ENCODE measurements around the gene P4HB.

The P4HB gene

DNA sequence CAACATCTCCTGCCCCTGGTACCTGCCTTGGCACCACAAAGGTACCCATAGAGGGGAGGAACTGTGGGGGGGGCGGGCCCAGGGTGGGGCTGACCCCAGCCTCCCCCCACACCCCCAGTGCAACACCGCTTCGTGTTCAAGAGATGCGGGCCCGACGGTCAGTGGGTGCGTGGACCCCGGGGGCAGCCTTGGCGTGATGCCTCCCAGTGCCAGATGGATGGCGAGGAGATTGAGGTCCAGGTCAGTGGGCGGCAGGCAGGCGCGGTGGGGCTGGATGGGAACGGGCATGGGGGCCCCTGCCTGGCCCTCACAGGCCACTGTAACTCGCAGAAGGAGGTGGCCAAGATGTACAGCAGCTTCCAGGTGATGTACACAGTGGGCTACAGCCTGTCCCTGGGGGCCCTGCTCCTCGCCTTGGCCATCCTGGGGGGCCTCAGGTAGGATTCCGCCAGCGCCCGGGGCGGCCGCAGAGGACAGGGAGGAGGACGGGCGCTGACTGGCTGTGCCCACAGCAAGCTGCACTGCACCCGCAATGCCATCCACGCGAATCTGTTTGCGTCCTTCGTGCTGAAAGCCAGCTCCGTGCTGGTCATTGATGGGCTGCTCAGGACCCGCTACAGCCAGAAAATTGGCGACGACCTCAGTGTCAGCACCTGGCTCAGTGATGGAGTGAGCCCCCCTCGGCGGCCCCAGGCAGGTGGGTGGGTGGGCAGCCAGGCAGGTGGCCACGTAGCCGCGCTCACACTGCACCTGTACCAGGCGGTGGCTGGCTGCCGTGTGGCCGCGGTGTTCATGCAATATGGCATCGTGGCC, 49.2 kb downstream of the P4HB start:
- no peak for DNase-seq (ENCODE audit: low read depth)

DNA sequence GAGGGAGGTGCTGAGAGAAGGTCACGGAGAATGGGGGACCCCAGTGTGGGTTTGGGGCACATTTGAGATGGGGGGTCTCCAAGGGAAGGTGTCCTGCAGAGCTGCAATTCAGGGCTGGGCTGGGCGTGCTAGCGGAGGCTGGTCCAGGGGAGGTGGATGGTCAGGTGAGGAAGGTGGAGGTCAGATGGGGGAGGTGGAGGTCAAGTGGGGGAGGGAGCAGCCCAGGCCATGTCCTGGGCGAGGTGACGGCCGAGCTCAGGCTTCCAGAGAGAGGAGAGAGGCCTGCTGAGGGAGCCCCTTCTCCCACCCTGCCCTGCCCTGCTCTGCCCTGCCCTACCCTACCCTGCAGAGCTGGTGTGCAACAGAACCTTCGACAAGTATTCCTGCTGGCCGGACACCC, 49.9 kb downstream of the P4HB start:
- DNase-seq (ENCODE audit: low read depth), result no peak

DNA sequence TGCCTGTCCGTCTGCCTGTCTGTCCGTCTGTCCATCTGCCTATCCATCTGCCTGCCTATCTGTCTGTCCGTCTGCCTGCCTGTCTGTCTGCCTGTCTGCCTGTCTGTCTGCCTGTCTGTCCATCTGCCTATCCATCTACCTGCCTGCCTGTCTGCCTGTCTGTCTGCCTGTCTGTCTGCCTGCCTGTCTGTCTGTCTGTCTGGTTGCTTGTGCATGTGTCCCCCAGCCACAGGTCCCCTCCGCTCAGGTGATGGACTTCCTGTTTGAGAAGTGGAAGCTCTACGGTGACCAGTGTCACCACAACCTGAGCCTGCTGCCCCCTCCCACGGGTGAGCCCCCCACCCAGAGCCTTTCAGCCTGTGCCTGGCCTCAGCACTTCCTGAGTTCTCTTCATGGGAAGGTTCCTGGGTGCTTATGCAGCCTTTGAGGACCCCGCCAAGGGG, 50.8 kb downstream of the P4HB start:
- no peak for DNase-seq (ENCODE audit: low read depth)

DNA sequence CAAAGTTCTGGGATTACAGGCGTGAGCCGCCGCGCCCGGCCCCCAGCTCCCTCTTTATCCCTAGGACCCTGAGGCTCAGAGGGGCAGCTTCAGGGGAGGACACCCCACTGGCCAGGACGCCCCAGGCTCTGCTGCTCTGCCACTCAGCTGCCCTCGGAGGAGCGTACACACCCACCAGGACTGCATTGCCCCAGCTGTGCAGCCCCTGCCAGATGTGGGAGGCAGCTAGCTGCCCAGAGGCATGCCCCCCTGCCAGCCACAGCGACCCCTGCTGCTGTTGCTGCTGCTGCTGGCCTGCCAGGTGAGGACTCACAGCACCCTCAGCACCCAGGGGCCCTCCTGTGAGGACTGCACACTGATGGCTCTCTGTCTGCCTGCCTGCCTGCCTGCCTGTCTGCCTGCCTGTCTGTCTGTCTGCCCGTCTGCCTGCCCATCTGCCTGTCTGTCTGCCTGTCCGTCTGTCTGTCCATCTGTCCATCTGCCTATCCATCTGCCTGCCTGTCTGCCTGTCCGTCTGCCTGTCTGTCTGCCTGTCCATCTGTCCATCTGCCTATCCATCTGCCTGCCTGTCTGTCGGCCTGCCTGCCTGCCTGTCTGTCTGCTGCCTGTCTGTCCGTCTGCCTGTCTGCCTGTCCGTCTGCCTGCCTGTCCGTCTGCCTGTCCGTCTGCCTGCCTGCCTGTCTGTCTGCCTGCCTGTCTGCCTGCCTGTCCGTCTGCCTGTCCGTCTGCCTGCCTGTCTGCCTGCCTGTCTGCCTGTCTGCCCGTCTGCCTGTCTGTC, 51.4 kb downstream of the P4HB start:
- DNase-seq (ENCODE audit: low read depth), result no peak

DNA sequence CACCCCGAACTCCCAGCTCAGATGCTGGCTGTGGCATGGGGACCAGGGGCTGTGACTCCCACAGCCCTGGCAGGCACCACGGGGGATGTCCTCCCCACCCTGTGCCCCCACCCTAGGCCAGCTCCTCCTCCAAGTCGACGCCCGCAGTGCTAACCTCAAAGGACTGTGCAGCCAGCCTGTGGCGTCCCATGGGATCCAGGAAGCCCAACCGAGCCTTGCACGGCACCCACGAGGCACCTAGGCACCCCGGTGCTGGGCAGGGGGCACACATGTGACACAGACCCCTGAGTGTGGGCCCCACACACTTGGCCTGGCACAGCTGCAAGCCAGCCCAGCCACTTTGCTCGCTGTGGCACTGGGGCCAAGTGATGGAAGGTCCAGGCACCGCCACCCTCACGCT, 52.5 kb downstream of the P4HB start:
- DNase-seq (ENCODE audit: low read depth), result no peak

DNA sequence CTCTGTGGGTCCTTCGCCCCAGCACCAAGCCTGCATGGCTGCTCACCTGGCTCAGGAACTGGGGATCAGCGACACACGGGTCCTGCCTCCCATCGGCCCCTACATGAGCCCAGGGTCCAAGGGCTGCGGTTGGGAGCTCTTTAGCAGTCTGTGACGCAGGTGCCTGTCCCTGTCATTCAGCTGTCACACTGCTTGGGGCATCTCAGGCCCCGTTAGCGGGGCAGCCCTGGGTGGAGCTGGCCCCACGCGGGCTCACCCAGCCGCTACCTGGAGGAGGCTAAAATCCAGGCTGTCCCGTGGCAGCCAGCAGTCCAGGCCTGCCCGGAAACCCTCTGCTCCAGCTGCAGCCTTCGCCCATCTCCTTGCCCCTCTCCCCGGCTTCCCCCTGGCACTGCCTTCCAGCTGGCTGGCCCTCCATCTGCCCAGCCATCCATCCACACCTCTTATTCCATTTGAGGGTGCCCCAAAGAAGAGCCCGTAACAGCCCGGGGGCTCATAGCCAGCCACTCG, 53.1 kb downstream of the P4HB start:
- DNase-seq (ENCODE audit: low read depth), result no peak

- DNase-seq (ENCODE audit: low read depth), result no peak
Measured at GRCh38 chr17:81806461-81807209, 53.7 kb downstream of the P4HB start.

GRCh38 chr17:81805707-81806460, 54.5 kb downstream of the P4HB start:
- no peak for DNase-seq (ENCODE audit: low read depth)

DNA sequence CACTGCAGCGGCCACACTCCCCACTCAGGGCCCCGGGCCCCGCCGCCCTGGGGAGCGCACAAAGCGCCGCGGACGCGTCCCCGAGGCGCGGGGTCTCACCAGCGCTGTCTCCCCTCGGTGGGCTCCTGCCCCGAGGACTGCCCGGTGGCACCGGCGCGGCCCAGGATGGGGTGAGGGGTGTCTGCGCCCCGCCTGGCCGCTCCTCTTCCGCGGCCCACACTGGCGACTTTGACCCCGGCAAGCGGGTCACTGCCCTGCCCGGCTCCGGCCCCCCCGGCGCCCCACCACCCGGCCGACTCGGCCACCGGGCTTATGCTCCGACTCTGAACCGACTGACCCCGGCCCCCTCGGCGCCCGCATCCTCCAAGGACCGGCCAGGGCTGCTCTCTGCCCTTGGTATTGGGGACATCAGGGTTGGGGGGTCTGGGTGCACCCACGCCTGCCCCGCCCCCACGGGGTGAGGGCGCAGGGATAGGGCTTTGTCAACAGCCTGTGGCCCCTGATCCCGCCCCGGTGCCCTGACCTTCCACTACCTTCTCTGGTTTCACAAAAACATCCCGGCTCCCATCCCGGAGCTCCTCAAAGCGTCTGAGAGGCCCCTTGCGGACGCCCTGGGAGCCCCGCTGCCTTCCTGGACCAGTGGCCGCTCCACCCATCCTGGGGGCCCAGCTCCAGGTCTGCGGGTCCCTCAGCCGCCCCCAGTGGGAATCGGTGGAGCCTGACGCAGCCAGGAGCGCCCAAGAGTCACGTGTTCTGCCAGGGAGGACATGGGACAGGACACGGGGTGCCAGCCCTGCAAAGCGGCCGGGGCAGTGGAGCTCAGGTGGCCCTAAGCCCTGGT, 55.6 kb downstream of the P4HB start:
- no peak for DNase-seq (ENCODE audit: low read depth)

DNA sequence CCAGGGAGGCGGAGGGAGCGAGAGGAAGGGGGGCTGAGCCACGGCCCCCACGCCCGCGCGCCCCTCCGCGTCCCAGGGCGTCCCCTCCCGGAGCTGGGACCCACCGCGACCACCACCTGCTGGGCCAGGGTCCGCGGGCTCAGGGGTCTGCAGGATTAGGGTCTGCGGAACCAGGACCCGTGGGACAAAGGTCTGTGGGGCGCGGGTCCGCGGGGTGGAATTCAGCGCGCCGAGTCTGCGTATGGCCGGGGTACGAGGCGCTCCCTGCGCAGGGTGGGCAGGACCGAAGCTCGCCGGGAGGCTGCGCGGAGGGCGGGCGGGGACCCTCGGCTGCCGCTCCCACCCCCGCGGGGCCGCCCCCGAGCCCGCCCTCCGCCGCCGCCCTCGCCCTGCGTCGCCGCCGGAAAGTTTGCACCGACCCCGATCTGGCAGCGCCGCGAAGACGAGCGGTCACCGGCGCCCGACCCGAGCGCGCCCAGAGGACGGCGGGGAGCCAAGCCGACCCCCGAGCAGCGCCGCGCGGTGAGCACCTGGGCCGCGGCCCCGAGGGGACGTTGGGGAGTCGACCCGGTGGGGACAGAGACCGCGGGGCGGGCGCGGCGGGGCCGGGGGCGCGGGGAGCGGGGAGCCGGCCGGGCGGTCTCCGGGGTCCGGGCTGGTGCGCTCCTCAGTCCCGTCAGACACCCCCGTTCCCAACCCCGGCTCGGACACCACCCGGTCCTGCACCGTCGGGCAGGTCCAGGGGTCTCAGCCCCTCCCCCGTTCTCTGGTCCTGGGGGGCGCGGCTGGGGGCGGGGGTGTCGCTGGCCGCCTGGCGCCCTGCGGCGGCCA, 56.4 kb downstream of the P4HB start, which contains the start of gene GCGR:
GCGR (plus strand) TSS at position 423 of the 831 bp plus-strand sequence. CDS start 4,869 bp downstream, outside the sequence.
- no peak for DNase-seq (ENCODE audit: low read depth)

DNA sequence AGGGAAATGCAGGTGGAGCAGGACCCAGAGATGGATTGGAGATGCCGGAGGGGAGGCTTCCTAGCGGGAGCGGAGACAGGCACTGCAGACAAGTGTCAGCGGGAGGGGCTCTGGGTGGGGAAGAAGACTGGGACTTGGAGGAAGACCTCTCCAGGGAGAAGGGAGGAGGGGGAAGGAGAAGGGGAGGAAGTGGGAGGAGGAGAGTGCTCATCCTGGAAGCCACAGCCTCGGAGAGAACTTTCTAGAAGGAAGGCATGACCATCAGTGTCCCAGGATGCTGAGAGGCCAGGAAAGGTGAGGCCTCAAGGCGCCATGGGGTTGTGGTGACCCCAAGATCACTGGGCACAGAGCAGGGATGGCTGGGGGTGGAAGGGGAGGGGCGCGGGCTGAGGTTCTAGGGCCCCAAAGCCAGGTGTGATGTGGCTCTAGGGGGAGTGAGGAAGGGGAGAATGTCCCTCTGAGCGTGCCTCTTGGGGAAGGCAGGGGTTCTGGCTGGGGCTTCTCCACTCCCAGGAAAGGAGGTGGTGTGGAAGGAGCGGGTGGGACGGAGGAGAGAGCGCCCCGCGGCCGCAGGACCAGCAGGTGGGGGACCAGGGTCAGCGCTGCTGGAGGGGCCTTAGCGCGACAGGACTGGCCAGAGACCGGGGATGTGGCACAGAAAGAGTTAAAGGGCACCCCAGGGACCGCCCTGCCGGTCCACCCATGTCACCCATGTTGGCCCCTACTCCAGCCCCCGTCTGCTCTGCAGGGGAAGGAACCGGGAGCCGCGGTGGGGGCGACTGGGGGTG, 57.3 kb downstream of the P4HB start:
- DNase-seq (ENCODE audit: low read depth), result no peak

DNA sequence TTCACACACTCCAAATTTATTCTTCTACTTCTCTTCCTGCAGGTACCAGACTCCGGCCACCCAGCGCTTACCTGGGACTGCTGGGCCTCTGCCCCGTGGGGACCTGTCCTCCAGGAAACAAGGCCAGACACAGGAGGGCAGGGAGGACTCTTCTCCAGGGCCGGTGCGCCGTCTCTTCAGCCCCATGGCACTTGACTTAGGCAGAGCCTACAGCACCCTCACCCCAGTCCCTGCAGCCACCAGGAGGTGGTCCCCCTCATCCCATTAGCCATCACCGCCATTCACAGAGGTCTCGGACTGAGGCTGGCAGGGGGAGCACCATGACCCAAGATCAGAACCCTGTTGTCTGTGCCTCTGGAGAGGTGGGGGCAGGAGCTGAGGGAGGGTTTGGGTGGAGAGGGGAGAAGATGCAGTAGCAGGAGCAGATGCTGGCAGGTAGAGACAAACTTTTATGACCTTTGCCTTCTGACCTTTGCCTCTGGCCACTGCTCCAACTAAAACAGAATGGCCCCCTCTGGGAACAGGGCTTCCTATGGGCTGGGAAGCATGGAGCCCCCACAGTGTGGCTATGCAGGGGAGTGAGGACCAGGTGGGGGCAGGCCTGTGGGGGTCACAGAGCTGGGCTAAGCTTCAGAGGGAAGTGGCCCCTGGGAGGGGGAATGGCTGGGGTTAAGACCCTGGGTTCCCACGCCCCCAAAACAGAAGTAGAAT, 58.1 kb downstream of the P4HB start:
- no peak for DNase-seq (ENCODE audit: low read depth)

DNA sequence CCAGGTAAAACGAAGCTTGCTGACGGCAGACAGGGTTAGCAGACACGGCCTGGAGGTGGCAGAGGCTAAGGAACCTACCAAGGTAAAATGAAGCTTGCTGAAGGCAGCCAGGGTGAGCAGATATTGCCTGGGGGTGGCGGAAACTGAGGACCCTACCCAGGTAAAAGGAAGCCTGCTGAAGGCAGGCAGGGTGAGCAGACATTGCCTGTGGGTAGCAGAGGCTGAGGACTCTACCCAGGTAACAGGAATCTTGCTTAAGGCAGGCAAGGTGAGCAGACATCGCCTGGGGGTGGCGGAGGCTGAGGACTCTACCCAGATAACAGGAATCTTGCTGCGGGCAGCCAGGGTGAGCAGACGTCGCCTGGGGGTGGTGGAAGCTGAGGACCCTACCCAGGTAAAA, 59.0 kb downstream of the P4HB start:
- no peak for DNase-seq (ENCODE audit: low read depth)

GRCh38 chr17:81794509-81794908, 65.8 kb downstream of the P4HB start:
- DNase-seq (ENCODE audit: low read depth), result no peak

DNA sequence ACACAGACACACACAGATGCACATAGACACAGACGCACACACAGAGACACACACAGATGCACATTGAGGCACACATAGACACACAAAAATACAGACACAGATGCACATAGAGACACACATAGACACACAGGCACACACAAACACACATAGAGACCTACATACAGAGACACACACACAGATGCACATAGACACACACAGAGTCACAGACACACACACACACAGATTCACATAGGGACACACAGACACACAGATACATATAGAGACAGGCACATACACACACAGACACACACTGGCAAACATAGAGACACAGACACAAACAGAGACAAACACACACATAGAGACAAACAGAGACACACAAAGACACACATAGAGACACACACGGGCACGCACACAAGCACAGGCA, 66.3 kb downstream of the P4HB start:
- DNase-seq (ENCODE audit: low read depth), result no peak

All from stimulated activated CD8-positive, alpha-beta memory T cell treated with anti-CD3 and anti-CD28 coated beads, Interleukin-15, amount 100 ng/mL, for 1 hour (primary cell).